GM18526 (cell line): ENCODE results near the gene RALGPS1.

Experiments
- POLR2A ChIP-seq: IDR thresholded peaks from 3 replicates; pipeline ENCODE4 v1.6.1; 2011; ENCODE audit not compliant: insufficient read length; ENCODE audit errors: extremely low read depth

The RALGPS1 gene

DNA sequence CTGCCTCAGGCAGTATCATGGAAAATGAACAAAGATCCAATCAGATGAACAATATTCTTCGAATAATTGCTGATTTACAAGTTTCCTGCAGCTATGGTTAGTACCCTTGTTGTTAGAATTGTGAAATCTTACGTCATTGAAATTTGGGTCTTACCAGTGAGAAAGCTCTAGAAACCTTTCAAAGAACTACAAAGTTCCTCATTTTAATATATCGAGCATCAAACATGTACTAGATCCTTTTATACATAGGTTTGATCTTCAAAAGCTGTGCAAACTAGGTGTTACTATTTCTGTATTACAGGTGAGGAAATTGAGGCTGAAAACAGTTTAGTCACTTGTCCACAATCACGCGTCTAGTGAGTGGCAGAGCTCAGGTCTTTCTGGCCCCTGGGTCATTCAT, 251.5 kb downstream of the RALGPS1 start:
- no peak for TF ChIP-seq POLR2A

DNA sequence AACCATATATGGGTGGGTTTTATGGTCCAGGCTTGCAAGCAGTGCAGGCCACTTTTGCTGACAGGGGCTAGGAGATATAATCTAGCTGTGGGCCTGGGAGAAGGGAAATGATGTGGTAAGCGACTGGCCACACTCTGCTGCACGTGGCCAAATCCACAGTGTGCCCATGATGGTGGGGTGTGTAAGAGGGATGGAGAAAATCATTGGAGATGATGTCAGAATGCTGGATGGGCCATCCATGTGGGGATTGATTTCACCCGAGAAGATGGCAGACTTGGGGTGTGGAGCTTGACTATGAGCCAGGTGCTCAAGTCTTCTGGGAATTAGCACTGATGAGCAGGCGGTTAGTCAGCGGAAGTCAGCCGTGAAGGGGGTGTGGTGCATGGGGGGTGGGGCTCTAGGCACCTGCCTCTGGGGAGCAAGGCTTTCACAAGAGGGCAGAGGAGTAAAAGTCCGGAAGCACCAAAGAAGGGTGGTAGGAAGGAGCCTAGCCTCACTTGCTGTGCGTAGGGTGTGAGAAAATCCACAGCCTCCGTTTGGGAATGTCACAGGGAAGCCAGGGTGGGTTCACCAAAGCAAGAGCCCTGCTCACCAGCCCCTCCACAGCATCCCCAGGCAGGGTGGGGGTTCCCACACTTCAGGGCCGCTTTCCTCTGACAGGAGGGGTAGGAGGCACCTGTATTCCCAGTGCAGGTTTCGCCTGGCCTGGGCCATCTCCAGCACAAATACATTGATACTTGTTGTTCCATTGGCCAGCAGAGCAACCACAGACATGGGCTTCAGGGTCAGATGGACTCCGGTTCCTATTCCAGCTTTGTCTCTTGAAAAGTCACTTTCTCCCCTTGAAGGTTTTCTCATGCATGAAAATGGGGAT, 252.3 kb downstream of the RALGPS1 start:
- TF ChIP-seq POLR2A = no peak

DNA sequence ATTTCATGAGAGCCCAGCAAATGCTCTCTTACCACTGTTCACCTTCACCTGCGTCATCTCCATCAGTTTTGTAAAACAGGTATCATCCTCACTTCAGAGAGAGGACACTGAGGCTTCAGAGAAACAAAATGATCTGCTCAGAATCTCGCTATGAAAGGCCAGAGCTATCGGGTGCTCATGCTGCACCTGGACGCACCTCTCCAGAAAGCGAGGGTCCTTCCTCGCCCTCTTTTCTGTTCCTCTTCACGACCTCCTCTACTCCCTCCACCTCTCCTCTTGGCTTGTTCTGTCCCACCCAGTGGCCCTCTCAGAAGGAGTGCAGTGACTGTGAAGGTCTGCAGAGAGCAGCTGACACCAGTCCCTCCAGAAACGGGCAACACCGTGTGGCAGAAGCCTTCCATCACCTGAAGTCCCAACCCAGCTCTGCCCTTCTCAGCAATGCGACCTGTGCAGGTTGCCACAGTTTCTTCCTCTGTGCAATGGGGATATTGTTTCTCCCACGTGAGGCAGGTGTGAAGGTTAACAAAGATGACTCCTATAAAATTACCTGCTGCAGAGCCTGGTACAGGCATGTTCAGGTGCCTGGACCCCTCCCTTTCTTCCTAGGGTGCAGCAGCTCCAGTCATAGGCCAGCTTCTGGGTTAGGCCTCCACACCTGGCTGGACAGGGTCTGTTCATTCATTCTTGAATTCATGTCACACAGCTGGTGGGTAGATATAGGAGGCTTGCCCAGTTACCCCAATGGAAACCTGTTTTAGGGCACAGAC, 253.2 kb downstream of the RALGPS1 start:
- TF ChIP-seq POLR2A = no peak

DNA sequence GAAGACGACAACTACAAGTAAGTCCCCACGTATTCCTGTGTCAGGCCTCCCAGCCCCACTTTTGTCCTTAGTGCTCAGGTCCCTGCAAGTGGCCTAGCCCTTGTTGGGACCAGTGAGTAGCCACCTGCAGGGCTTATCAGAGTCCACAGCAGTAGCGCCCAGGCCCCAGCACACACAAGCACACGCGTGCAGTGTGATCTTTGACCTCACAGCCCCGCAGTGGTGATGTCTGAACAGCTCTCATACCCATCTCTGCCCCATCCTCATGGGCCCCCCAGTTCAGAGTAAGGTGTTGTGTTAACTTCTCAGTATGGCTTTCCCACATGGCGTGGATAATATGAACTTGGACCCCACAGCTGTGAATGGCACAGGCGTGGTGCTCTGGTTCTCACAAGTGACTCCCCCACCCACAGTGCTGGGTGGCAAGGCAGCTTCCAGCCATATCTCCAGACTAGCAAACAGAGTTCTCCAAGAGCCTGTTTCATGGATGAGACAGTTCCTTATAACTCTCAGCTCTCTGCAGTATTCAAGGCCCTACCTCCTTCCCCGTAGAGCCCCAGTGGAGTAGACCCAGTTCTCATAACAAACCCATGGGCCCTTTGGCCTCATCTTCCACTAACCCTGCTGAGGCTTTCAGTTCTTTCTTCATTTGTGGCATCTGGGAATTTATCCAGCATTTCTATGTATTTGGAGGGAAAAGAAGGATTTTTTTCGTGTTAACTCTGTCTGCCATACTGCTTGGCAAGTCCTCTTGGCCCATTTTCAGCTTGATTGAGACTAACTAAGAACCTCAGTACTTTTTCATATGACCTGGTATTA, 254.4 kb downstream of the RALGPS1 start:
- no peak for TF ChIP-seq POLR2A

DNA sequence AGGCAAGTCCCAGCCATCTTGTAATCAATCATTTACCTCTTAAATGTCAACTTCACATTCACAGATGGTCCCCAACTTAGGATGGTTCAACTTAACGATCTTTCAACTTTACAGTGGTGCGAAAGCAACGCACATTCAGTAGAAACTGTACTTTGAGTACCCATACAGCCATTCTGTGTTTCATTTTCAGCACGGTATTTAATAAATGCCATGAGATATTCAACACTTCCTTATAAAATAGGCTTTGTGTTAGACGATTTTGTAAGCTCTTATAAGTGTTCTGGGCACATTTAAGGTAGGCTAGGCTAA, 254.9 kb downstream of the RALGPS1 start:
- TF ChIP-seq POLR2A = no peak

DNA sequence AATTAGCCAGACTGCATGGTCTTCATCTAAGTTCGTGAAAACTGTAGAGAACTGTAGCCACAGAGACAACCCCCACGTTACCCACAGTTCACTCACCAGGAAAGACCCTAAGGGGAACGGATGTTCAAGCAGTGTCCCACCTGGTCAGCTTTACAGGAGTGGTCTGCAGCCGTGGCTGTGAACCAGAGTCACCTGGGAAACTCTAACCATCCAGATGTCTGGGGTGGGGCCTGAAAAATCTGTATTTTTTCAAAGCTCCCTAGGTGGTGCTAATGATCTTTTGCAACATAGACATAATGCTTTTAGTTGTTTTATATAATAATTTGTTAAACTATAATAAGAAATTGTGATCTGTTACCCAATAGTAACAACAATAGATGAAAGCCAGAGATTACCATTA, 255.5 kb downstream of the RALGPS1 start:
- TF ChIP-seq POLR2A = no peak

DNA sequence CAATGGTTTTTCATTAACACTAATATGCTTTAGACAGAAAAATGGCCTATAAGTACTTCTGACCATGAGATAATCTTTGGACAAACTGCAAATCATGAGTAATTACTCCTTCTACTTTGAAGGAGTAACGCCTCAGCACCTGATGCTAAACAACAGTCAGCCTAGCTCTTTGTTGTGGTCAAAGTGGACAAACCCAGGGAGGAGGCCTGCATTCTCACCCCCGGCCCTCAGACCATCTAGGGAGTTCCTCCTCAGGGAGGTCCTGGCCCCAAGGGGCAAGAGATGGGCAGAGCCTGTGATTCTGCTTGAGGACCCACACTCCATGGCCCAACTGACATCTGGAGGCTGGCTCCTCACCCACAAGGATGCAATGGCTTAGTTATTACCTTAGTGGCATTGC, 256.1 kb downstream of the RALGPS1 start:
- TF ChIP-seq POLR2A = no peak

DNA sequence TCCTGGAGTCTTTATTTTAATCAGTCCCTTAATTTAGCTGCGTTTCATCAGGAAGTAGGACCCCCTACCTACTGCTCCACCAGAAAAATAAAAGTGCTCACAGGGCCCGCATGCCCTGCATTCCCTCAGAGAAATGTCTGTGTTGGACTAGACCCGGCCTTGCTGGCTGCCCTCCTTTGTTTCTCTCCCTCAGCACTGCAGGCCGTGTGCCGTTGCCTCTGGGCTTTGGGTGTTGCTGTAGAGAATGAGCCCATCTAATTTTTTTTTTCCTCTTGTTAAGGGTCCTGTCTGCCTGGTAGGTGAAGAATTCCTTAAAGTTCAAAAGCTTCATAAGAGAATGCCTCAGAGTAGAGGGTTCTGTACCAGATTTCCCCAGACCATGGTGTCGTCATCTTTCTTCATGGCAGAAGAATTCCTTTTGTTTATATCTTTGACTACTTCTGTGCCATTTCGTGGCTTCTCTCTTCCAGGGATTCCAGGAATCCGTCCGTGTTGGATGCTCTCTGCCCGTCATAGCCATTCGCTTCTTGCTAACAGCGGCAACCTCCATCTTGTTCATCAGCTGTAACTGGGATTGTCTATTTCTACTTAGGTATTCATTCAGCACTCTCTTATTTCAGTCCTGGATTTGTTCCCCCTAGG, 257.6 kb downstream of the RALGPS1 start:
- no peak for TF ChIP-seq POLR2A

DNA sequence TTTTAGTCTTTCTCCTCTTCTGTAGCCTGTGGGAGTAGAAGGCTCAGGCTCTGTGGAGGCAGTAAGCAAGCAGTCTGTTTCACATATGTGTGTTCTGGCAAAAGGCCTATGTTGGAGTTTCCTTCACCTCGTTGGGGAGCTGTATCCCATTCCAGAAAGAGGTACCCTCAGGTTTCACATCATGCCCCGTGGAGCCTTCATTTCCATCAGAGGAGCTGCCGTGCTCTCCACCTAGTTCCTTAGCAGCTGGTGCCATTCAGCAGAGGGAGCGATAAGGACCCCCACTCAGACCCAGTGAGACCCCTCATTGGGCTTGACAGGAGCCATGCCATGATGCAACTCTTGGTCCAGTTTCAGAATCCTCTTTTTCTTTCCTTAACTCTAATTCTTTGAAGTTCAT, 258.5 kb downstream of the RALGPS1 start:
- no peak for TF ChIP-seq POLR2A

DNA sequence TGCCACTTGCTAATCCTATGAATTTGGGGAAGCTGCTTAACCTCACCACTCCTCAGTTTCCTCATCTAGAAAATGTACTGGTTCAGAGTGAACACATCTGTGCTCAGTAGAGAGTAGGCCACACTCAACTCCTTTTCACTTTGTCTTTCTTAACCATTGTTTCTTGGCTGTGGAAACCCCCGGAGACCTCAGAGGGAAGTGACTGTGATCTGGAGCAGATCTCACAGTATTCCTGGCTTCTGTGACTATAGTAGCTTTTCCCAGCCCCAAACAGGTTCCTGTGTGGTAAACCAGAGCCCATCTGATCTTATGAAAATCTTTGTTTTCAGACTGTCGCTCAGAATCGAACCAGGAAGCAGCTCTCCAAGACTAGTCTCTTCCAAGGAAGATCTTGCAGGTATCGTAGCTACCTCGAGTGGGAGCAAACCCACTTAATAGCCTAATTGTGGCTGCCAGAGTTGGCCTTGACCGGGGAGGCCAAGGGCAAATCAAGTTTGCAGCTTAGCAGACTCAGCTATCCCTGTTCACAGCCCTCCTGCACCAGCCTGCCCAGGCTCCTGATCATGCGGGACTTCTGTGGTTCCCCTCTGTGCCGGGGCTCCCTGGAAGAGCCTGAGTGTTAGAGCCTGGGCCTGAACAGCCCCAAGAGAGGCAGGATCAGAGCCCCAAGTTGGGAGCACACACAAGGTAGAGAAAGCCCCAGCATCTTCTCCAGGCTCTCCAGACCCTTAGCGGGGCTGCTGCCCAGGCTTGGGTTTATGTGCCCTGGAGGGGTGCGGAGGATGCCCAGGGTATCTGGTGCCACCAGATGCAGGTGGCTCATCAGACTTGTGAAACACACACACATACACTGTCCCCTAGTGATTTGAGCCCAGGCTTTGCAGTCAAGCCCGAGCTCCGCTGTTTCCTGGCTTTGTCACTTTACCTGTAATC, 260.1 kb downstream of the RALGPS1 start:
- no peak for TF ChIP-seq POLR2A

DNA sequence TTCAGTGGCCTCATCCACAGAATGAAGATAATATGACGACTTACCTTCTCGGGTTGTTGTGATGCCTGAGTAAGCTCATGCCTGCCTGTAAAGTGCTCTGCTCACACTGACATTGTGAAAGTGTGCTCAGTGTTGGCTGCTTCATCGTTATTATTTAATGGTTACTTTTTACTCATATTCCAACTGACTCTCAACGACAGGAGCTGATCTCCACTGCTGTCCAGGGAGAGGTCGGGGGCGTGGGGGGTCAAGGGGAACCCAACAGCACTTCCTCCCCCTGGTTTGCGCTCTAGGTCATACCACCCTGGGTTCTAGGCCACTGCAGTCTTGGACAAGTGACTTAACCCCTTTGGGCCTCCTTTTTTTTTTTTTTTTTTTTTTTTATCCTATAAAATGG, 260.7 kb downstream of the RALGPS1 start:
- no peak for TF ChIP-seq POLR2A

DNA sequence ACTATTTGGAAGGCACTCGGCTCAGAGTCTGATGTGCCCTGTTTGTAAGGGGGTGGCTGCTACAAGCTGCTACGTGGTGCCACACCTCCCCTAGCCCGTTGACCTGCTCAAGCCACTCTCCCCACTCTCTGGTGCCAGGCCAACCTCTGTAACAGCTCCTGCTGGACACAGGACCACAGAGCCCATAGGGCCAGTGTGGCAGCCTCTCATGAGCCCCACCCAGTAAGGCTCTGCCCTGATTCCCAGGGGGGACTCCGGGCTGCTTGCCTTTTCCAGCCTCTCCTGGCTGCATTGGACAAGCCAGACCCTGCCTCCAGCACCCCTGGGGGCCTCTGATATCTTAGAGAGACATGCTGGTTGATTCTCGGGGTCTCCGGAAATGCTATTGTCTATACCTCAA, 261.2 kb downstream of the RALGPS1 start:
- no peak for TF ChIP-seq POLR2A

DNA sequence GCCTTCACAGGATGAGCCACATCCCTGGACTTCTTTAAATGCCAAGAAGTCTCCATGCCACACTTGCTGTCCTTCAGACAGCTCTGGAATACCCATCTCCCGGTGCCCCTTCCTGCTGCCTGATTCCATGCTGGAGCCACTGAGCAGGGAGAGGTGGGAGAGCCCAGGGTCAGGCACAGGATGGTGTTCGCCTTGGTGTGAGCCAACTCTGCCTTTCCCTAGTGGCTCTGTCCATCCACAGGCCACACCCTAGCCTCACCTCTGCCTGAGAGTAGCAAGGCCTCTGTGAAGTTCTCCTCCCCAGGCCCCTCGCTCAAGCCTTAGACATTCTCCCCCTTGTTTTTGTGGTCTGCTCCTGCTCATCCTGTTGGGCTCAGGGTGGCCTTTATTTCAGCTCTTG, 262.0 kb downstream of the RALGPS1 start:
- no peak for TF ChIP-seq POLR2A

DNA sequence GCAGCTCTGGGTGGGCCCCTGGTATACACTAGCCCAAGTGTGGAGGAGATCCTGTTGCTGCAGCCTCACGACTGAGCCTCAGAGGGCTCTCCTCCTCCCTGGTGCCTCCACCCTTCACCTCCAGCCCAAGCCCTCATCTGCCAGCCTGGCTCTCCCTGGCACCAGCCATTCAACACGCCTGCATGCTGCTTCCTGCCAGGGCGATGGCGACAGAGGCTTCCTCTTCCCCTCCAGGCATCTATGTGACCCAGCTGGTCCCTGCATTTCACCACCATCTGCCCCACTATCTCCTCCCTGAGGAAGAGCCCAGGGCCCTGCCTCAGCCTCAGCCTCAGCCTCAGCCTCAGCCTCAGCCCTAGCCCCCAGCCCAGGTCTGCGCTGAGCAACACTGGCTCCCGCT, 262.6 kb downstream of the RALGPS1 start:
- no peak for TF ChIP-seq POLR2A
